Cardiac muscle cell (in vitro differentiated cells and primary cell): ENCODE measurements around the gene GRK5. TPM values are rescaled to one million over a fixed set of nuclear protein-coding genes. Genes with fewer than 3 reads are reported as not detected.

ENCODE experiments used
- DNase-seq, 2 donors: peaks; one replicate each; pipeline versions ENCODE4 v3.0.0 to v3.0.0-alpha.2; 2010 to 2017; ENCODE audit warnings: low read depth in 1 of 2, low spot score in 1 of 2
- H3K27ac ChIP-seq: fragments of 200-600 bp; sonication (generic); 2 replicates; pipeline ENCODE4 v1.5.1; 2016
- H3K27me3 ChIP-seq: fragments of 200-600 bp; sonication (generic); 2 replicates; pipeline ENCODE4 v1.6.0; 2016; ENCODE audit warnings: control low read depth
- H3K36me3 ChIP-seq: fragments of 200-600 bp; sonication (generic); 2 replicates; pipeline ENCODE4 v1.5.1; 2016; ENCODE audit warnings: control low read depth
- H3K4me1 ChIP-seq: fragments of 200-600 bp; sonication (generic); 2 replicates; pipeline ENCODE4 v1.8.1; 2017; ENCODE audit warnings: low read depth, mild to moderate bottlenecking, mixed run types
- H3K4me3 ChIP-seq: fragments of 200-600 bp; sonication (generic); 2 replicates; pipeline ENCODE4 v1.5.1; 2016; ENCODE audit warnings: mild to moderate bottlenecking
- H3K9me3 ChIP-seq: fragments of 200-600 bp; sonication (generic); 2 replicates; pipeline ENCODE4 v1.5.1; 2017; ENCODE audit warnings: low read depth, mild to moderate bottlenecking, control low read depth
- polyA plus RNA-seq: library from polyadenylated mRNA; unstranded; fragments of >200 nt; fragmentation: Nextera tagmentation; extraction: Ambion mirVana; gene quantifications from 2 replicates; pipeline ENCODE4 v1.2.1, GENCODE V29; 2016
- total RNA-seq: library from RNA; depleted of rRNA; stranded (reverse); fragments of >200 nt; gene quantifications from 2 replicates; pipeline ENCODE4 v1.2.3, GENCODE V29; 2016
- TF ChIP-seq, protein P1 (sequence below): IDR thresholded peaks from 2 replicates; pipeline ENCODE4 v1.5.1; 2012; ENCODE audit warnings: low read depth, mild to moderate bottlenecking, low read length

GRK5 gene
- total and polyA plus RNA-seq, 2 experiments from 2014 or later, result 3.5 to 18.3 TPM

DNA sequence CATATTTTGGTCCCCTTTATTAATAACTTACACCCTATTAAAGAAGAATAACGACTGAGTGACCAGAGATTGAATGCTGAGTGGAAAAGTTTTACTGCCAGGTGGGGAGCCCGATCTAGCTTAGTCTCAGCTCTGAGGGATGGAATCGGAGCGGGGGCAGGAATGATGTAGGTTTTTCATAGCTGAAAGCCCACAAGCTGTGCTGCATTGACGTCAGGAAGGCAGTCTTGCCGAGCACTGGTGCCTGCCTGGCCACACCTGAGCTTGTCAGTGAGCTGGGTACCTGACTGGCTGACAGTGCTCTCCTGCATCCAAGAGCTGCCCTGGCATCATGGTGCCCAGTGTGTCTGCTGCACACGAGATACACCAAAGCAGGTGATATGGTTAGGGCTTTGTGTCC, 34.8 kb downstream of the GRK5 start:
- Histone ChIP-seq H3K36me3 (no peaks in the 10 kb centered on the region), H3K27ac (no peak overlapping the region), H3K4me3 (no peak overlapping the region), H3K9me3 (no peaks in the 10 kb centered on the region), H3K4me1 (peaks cover 10% of the 10 kb centered on the region), H3K27me3 (no peaks in the 10 kb centered on the region)
- TF ChIP-seq, protein P1, sequence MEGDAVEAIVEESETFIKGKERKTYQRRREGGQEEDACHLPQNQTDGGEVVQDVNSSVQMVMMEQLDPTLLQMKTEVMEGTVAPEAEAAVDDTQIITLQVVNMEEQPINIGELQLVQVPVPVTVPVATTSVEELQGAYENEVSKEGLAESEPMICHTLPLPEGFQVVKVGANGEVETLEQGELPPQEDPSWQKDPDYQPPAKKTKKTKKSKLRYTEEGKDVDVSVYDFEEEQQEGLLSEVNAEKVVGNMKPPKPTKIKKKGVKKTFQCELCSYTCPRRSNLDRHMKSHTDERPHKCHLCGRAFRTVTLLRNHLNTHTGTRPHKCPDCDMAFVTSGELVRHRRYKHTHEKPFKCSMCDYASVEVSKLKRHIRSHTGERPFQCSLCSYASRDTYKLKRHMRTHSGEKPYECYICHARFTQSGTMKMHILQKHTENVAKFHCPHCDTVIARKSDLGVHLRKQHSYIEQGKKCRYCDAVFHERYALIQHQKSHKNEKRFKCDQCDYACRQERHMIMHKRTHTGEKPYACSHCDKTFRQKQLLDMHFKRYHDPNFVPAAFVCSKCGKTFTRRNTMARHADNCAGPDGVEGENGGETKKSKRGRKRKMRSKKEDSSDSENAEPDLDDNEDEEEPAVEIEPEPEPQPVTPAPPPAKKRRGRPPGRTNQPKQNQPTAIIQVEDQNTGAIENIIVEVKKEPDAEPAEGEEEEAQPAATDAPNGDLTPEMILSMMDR, result no peak
- DNase-seq, result no peak

DNA sequence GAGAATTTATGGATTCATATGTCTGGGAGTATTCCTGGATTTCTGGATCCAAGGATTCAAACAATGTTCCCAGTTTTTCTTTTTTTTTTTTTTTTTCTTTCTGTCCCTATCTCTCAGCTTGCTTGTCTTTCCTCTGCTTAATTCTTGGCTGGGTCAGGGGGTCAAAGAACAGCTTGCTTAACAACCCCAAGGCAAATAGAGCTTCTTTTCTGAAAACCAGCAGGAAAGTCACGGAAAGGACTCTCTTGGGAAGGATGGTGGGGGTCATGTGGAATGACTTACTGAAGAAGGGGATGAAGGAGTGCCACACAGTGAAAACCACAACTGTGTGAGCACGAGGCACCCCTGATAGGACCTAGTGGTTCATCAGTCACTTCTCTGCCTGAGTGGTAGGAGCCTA, 36.1 kb downstream of the GRK5 start:
- Histone ChIP-seq H3K4me1 (no peaks in the 10 kb centered on the region), H3K36me3 (no peaks in the 10 kb centered on the region), H3K27me3 (no peaks in the 10 kb centered on the region), H3K27ac (no peak overlapping the region), H3K4me3 (no peak overlapping the region), H3K9me3 (no peaks in the 10 kb centered on the region)
- DNase-seq, result peak in 1 of 2 donors; percentile 30
- TF ChIP-seq, protein P1, result no peak

DNA sequence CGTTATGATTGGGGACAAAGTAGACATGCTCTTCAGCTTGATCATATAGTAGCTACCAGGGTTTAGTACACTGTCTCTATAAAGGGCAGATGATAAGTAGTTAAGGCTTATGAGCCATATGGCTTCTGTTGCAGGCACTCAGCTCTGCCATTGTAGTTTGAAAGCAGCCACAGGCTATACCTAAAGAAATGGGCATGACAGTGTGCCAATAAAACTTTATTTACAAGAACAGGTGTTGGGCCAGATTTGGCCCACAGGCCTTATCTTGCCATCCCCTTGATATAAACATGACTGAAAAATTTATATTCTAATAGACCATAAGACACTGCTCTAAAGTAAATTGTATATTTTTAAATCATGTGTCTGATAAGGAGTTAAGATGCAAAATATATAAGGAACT, 36.6 kb downstream of the GRK5 start:
- Histone ChIP-seq H3K36me3 (no peaks in the 10 kb centered on the region), H3K9me3 (no peaks in the 10 kb centered on the region), H3K4me3 (no peak overlapping the region), H3K27me3 (no peaks in the 10 kb centered on the region), H3K4me1 (no peaks in the 10 kb centered on the region), H3K27ac (no peak overlapping the region)
- DNase-seq, result no peak
- TF ChIP-seq, protein P1, result no peak

DNA sequence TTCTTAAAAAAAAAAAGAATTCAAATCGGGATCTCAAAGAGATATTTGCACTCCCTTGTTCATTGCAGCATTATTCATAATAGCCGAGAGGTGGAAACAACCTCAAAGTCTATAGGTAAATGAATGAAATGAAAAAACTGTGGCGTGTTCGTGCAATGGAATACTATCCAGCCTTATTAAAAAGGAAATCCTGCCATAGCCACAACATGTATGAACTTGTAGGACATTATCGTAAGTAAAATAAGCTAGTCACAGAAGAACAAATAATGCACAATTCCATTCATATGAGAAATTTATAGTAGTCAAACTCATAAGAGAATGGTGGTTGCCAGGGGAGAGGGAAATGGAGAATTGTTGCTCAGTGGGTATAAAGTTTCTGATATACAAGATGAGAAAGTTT, 37.9 kb downstream of the GRK5 start:
- Histone ChIP-seq H3K27me3 (no peaks in the 10 kb centered on the region), H3K4me3 (no peak overlapping the region), H3K27ac (no peak overlapping the region), H3K4me1 (peaks cover 4% of the 10 kb centered on the region), H3K36me3 (no peaks in the 10 kb centered on the region), H3K9me3 (no peaks in the 10 kb centered on the region)
- DNase-seq, result no peak
- TF ChIP-seq, protein P1, result no peak

DNA sequence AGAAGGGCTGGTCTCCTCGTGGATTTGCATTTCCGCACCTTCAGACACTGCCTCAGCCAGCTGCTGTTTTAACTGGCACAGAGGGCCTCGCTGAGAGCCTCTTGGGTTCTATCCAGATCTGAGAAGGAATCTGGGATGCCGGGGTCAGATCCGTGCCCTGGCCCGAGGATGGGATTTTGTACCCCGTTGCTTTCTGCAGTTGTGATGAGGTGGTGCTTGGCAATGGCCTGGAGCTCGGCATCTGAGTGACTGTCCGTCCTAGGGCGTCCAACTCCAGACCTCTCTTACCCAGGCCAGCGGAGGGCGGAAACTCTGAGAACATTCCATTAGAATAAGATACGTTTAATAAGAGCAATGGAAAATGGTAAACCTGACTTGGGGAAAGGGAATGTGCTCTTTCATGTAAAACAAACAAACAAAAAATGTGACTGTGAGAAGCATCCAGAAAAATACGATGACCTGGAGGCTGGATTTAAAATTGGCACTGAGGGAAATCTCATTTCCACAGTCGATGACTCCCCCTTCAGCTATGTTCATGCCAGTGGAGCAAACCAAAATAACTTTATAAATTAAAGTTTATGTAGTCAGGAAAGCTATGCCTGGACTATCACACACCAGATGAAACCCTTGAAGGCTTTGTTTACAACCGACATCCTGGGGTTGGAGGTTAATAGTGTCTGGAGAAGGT, 39.6 kb downstream of the GRK5 start:
- no peaks in the 10 kb centered on the region for H3K36me3 ChIP-seq
- peak in 1 of 2 donors; percentile 79 for DNase-seq
- no peaks in the 10 kb centered on the region for H3K9me3 ChIP-seq
- H3K27ac ChIP-seq, result no peak overlapping the region
- no peak overlapping the region for H3K4me3 ChIP-seq
- H3K4me1 ChIP-seq, result peaks cover 21% of the 10 kb centered on the region
- no peaks in the 10 kb centered on the region for H3K27me3 ChIP-seq
- TF ChIP-seq, protein P1, result no peak
